GM18951 (cell line): ENCODE results near the gene GPR65.

Source experiments
- POLR2A ChIP-seq: IDR thresholded peaks from 4 replicates; pipeline ENCODE4 v1.6.1; 2011; ENCODE audit warnings: mild to moderate bottlenecking; ENCODE audit not compliant: insufficient read length, insufficient read depth; ENCODE audit errors: extremely low read depth
- in situ Hi-C: fragments of 300-500 bp; cut with MboI; formaldehyde crosslinking; loops from one replicate; pipeline ENCODE4 v1.12.0; 2022; ENCODE audit warnings: low sequenced_read_pairs, mixed read lengths, inconsistent platforms; ENCODE audit not compliant: unreplicated experiment

The GPR65 gene

GRCh38 chr14:87994974-87995373 is 10.0 kb upstream of the GPR65 start:
- TF ChIP-seq POLR2A = no peak
- in situ Hi-C loops = no loop called here

DNA sequence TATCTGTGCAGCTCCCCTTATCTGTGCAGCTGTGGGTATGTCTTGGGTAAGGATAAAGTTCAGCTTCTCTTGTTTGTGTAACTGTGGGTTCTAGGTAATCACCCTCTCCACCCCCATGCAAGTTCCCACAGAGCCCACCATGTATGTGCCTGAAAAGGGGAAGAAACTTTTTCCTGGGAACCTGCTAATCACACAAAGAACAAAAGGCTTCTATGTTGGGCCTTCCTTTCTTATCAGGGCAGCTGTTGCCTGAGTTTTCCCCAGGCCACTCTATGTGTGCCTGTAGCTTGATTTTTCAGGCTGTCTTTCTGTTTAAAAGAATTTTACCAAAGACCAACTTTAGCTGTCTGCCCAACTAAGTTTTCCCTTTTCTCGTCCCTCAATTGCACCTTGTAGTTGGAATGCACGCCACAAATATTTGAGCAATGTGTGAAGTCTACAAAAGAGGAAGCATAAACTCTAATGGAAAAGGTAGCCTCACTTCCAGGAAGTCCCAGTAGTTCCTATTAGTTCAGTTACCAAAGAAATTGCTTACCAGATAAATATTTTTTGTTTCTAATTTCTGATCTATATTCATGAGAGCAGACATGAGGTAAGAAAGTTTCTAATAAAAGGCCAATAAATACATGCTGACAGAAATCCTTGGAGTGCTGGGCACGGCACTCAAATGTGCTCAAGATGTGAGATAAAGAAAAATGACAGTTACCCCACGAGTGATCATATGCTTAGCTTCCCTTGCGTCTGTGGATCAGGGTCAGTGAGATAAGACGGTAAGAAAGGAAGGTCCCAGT is 9.2 kb upstream of the GPR65 start:
- no peak for TF ChIP-seq POLR2A
- in situ Hi-C loops = no loop called here

GRCh38 chr14:87996291-87996592 is 8.7 kb upstream of the GPR65 start:
- no peak for TF ChIP-seq POLR2A
- in situ Hi-C loops = no loop called here

DNA sequence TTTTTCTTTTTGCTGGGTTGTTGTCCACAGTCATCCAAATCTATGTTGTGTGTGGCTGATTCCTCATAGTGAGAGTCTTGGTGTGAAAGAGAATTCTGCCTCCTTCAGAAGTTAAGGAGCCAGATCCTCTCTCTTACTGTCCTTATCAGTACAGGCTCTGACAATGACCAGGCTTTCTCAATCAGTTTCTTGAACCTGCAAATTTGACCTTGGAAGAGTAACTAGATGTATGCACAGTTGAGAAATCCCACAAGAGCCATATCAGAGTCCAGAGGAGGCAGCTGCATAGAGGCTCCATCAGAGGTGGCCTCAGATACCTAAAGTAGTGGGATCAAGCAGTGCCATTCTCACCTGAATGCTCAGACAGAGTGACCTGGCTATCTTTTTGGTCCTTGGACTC is 6.5 kb upstream of the GPR65 start:
- TF ChIP-seq POLR2A = no peak
- in situ Hi-C loops = no loop called here

GRCh38 chr14:87999277-87999676 is 5.7 kb upstream of the GPR65 start:
- in situ Hi-C loops = no loop called here
- TF ChIP-seq POLR2A = no peak

DNA sequence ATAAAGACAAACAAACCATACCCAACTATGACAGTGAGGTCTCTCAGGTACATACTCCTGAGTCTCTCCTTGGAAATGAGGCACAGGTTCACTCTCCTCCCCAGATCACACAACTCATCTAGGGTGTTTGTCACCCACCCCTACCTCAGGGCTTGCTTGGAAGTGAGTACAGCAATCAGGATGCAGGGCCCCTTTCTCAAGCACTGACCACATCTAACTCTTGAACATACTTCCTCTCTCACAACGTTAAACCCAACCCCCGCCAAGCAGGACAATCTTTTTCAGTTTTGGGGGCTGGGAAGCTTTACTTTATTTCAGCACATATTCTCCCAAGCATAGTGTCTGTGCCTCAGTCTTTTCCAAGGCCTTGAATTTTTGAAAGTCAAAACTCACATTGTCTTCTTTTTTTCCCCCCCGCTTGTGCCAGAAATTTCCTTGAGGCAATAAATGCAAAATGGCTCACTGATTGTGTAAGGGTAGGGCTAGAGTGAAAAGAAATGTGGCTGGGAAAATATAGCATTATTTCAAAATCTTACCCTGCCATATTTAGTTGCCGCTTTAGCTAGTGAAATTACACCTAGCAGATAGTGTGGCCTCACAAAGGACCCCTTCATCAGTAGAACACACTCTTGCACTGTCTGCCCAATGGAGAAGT is 2.4 kb upstream of the GPR65 start:
- no peak for TF ChIP-seq POLR2A
- in situ Hi-C loops = no loop called here

GRCh38 chr14:88003425-88003824 is 1.5 kb upstream of the GPR65 start:
- TF ChIP-seq POLR2A = no peak
- in situ Hi-C loops = no loop called here

DNA sequence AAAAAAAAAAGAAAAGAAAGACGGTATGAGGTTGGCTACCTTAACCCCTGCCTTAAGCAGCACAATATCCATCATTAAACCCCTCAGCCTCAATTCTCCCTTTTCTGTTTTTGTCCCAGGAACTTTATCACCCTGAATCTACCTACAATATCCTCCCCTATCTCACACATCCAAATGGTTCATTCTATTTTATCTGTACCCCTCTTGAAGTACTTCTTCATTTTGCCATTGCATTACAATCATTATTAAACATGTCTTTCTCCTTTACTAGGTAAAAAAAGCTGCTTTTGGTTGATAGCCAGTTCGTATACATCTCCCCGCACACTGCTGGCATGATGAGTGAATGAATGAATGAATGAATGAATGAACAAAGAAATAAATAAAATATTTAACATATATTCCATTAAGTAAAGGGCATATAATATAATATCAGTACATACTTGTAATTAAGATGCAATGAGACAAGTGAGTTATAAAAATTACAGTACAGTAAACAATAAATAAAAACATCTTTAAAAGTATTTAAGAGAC is 364 bp upstream of the GPR65 start:
- in situ Hi-C loops = no loop called here
- no peak for TF ChIP-seq POLR2A

DNA sequence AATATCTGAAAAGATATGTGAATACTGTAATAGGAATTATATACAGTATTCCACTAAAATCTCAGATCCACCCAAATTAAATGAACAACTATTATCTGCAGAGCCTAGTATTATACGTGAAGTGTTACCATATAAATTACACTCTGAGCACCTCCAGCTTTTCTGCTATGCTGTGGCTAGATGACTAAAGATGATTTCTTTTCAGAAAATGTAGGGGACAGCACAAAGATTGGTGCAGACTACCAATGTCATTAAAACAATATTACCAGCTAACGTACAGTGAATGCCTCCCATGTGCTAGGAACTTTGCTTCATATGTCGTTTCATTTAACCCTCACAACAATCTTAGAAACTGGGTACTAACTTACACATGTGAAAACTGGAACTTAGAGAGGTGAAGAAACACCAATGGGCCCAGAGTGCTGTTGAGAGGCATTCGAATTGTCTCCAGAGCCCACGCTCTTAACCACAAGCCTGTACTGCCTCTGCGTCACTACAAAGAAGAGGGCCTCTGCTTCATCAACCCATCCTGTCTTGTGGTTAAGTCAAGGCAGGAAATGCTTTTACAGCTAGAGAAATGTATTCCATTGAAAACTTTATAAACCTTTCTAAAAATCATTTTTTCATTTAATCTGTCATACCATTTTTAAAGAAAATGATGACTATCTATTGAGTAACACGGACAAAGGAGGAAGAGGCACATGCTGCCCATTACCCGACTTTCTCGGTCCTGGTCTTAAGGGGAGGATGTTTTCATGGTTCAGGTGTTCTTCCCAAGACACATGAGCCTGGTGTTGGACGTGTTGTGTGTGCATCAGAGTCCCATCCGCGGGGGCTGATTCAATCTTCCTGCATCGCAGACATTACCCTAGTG is 1.3 kb downstream of the GPR65 start:
- TF ChIP-seq POLR2A = peak; percentile 30
- in situ Hi-C loops = no loop called here

- no peak for TF ChIP-seq POLR2A
- in situ Hi-C loops = no loop called here
Measured at GRCh38 chr14:88007608-88008007, 2.7 kb downstream of the GPR65 start.

DNA sequence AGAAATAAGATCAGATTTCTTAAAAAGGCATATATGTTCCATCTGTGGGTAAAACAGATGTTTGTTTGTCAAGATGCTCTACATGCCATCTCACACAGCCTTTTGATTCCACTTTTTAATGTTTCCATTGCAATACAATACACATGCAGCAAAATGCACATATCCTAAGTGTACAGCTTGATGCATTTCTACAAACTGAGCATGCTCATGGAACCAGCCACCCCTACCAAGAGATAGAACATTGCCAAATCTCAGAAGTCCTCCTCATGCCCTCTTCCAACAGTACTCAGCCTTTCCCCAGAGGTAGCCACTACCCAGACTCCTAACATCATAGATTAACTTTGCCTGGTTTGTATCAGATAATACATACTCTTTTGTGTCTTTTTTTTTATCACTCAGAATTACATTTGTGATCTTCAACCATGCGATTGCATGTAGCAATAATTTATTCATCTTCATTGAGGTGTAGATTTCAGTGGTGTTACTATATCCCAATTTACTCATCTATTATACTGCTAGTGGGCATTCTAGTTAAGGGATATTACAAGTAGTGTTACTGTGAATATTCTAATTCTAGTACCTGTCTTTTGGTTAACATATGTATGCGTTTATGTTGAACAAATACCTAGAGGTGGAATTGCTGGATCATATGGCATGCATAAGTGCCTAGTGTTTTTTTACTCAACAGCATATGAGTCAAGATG is 3.3 kb downstream of the GPR65 start:
- TF ChIP-seq POLR2A = no peak
- in situ Hi-C loops = no loop called here

GRCh38 chr14:88009486-88009885 is 4.6 kb downstream of the GPR65 start:
- in situ Hi-C loops = no loop called here
- no peak for TF ChIP-seq POLR2A

DNA sequence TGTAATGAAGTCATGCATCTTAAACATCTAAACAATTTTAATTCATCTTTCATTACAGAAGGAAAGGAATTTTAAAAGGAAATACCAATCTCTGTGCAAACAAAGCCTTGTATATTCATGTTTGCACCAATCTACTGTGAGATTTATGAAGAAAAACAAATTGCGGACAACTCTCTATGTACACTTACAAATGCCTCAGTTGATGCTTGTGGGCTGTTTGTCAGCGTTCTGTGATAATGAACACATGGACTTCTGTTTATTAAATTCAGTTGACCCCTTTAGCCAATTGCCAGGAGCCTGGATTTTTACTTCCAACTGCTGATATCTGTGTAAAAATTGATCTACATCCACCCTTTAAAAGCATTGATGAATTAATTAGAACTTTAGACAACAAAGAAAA is 5.4 kb downstream of the GPR65 start:
- TF ChIP-seq POLR2A = no peak
- in situ Hi-C loops = no loop called here
